RWPE1 (cell line): Measurements from ENCODE around the gene PHLPP2.
A peak's percentile ranks its signal among the peaks of the same experiment; 100 is the strongest.

Source experiments
- CTCF ChIA-PET: fragments of 350-600 bp; sonication (Branson Sonifier 250); formaldehyde crosslinking; extraction: SDS; loops from one replicate; lab custom pipeline; 2021; lab: Yijun Ruan, JAX
- POLR2A ChIA-PET: fragments of 400-600 bp; formaldehyde crosslinking; extraction: SDS; loops from one replicate; lab custom pipeline; 2020; ENCODE audit warnings: antibody characterized with exemption; ENCODE audit not compliant: low non-redundant PET; lab: Yijun Ruan, JAX
- DNase-seq: peaks from one replicate; pipeline ENCODE4 v3.0.0; 2012; ENCODE audit warnings: low spot score
- H3K27ac ChIP-seq: fragments of 450-650 bp; 2 replicates; pipeline ENCODE4 v1.5.1; 2017
- TF ChIP-seq, protein P1 (sequence below): fragments of 450-650 bp; conservative IDR thresholded peaks from 2 replicates; pipeline ENCODE4 v1.5.1; 2017; ENCODE audit warnings: low read depth, mild to moderate bottlenecking

The PHLPP2 gene

DNA sequence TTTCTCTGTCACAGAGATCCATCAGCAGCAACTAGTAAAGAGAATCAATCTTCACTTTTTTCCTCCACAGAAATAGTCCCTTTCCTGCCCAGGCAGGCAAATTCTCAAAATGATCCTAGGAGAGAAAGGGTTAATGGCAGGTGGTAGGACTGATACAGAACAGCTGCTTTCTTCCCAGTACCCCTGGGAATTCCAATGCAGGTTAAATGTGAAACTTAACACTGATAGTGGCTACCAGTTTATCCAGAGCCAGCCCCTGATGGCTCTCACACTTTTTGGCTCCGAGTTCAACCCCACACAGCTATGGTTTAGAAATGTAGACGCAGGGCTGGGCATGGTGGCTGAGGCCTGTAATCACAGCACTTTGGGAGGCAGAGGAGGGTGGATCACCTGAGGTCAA, 76.3 kb downstream of the PHLPP2 start:
- no peak overlapping the region for H3K27ac ChIP-seq
- CTCF ChIA-PET, result no interaction called here
- DNase-seq, result no peak
- POLR2A ChIA-PET, result no interaction called here
- TF ChIP-seq, protein P1, sequence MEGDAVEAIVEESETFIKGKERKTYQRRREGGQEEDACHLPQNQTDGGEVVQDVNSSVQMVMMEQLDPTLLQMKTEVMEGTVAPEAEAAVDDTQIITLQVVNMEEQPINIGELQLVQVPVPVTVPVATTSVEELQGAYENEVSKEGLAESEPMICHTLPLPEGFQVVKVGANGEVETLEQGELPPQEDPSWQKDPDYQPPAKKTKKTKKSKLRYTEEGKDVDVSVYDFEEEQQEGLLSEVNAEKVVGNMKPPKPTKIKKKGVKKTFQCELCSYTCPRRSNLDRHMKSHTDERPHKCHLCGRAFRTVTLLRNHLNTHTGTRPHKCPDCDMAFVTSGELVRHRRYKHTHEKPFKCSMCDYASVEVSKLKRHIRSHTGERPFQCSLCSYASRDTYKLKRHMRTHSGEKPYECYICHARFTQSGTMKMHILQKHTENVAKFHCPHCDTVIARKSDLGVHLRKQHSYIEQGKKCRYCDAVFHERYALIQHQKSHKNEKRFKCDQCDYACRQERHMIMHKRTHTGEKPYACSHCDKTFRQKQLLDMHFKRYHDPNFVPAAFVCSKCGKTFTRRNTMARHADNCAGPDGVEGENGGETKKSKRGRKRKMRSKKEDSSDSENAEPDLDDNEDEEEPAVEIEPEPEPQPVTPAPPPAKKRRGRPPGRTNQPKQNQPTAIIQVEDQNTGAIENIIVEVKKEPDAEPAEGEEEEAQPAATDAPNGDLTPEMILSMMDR, result no peak

DNA sequence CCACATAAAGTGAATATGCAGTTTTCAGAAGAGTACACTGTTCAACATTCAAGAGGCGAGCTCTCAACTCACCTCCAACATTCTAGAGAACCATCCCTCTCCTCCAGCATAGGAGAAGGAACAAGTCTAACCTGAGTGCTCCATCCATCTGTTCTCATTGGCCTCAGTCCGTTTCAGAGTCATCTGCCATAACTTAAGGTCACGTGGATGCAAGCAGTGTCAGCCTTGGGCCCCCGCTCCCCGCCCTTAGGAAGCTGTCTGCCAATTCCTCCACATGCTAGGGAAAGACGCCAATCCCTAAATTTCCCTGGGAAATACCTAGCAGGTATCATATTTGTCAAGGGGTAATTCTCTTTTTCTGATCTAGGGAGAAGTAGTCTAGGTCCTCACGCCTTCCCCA, 77.1 kb downstream of the PHLPP2 start:
- CTCF ChIA-PET, result no interaction called here
- no peak overlapping the region for H3K27ac ChIP-seq
- no peak for DNase-seq
- POLR2A ChIA-PET, result no interaction called here
- TF ChIP-seq, protein P1, result no peak

DNA sequence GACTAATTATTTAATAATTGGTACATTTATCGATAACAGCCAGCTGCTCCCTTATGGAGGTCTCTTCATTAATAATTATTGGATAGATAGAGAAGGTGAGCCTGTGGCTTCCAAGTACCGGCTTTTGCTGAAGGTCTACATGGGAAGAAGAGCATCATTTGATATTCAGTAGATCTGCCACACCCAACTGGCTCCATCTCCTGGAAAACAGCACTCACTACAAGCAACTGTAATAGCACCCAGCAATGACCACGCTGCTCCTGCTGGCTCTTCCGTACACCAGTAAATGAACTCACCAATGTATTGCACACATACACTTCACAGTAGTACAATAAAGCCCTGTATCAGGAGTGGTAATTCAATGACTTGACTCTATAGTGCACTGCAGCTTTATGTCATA, 79.1 kb downstream of the PHLPP2 start:
- peak; percentile 42 for DNase-seq
- ChIA-PET CTCF (interaction anchor here (0.9 kb wide), 1 partner anchor 81 kb away, joined by 3 read pairs; no protein-coding TSS in a partner anchor), POLR2A (no interaction called here)
- no peak overlapping the region for H3K27ac ChIP-seq
- TF ChIP-seq, protein P1, result peak; percentile 21

DNA sequence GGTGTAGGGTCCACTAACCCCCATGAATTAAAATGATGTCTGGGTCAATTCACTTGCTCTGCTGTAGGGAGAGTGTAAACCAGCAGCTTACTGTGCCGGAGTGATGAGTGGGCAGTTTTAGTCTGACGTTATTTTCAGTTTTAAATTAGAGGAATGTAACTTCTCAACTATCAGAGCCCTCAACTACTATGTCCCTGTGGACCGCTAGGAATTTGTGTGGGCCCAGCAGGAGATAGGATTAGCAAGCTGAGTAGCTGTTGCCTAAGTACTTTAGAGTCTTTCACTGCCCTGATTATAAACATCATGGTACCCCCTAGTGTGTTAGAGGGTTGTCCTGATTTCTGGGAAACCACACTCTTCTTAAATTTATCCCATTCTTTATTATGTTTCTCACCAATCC, 87.1 kb downstream of the PHLPP2 start:
- no peak overlapping the region for H3K27ac ChIP-seq
- ChIA-PET CTCF (interaction anchor here (0.7 kb wide), 1 partner anchor 1120 kb away, joined by 3 read pairs; no protein-coding TSS in a partner anchor), POLR2A (no interaction called here)
- TF ChIP-seq, protein P1, result no peak
- DNase-seq, result no peak

DNA sequence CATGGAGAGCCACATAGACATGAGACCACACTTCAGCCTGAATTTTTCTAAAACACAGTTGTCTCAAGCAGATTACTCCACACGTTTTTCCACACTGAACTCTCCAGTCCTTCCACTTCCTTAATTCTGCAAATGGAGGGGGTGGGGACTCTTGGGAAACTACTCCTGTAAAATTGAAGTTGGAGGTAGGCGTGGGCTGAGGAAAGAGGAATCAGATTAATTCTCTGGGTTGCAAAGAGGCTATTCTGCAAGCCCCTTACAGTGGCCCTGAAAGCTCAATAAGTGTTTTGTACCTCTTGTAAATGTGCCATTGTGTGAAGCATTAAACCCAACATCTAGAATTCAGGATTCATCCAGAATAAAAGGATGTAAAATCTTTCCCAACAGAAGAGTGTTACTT, 88.9 kb downstream of the PHLPP2 start:
- TF ChIP-seq, protein P1, result no peak
- no peak overlapping the region for H3K27ac ChIP-seq
- DNase-seq, result no peak
- ChIA-PET CTCF (interaction anchor here (0.6 kb wide), 1 partner anchor 276 kb away, joined by 3 read pairs; no protein-coding TSS in a partner anchor), POLR2A (no interaction called here)

DNA sequence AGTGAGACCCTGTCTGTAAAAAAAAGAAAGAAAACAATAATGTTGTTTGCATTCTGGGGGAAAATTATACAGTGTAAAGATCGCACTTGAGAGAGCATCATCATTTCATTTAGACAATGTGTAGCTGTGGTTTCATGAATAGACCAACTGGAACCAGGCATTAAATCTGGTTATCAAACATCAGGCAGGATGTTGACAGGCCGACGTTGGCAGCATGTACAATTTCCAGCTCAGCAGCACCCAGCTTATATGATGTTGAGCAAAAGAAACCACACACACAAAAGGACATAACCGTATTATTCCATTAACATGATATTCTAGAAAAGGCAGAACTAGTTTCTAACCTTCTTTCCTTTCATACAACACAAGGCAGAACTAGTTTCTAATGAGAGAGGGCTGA, 92.7 kb downstream of the PHLPP2 start:
- ChIA-PET POLR2A (no interaction called here), CTCF (interaction anchor here (0.6 to 1.1 kb wide), 5 partner anchors 38 to 1217 kb away, joined by 3 to 4 read pairs (median 3); no protein-coding TSS in a partner anchor)
- TF ChIP-seq, protein P1, result no peak
- no peak for DNase-seq
- no peak overlapping the region for H3K27ac ChIP-seq
